Measurements from ENCODE around the gene PGA5.

Gene PGA5

DNA sequence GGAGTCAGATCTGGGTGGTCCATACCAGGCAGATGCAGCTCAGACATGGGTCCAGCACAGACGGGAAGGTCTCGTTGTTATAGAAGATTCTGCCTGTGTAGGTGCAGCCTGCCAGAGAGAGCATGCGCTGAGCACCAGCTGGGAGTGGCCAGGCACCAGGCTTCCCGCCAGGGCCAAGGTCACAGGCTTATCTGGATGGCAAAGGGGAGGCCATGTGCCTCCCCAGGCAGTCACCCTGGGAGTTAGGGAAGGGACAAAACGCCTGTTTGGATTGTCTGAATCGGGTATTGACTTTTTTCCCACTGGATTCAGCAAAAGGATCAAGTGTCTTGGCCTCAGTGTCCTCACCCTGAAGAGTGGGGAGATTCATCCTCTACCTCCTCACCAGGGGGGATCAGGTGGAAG lies 26.5 kb downstream of the PGA5 start:
- no peak for DNase-seq (ENCODE audit: low read depth)

DNA sequence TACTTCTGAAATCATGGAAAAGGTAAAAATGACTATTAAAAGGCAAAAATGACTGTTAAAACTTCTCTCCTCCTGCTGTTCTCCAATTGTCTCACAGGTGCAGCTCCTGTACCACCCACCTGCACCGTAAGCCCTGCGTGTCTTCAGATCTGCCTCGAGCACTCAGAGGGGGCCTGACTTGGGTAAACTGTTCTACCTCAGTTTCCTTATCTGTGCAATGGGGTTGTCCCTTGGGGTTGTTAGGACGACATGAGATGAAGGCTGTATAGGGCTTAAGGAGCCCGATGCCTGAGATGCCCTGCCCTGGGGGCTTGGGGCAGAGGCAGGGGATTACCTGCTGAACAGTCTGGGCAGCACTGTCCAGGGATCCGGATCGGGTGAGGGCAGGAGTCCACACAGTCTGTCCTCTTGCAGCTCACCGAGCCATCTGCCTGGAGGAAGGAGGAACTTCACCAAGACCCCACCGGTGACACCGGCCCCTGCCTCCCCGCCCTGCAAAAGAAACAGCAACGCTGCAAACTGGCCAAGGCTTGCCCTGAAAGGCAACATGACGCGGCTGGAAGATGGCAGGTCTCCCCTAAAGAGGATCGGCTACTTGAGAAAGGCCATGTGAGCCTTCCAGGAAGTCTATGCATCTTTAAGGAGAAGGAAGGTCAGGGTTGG lies 27.7 kb downstream of the PGA5 start:
- no peak for DNase-seq (ENCODE audit: low read depth)

DNA sequence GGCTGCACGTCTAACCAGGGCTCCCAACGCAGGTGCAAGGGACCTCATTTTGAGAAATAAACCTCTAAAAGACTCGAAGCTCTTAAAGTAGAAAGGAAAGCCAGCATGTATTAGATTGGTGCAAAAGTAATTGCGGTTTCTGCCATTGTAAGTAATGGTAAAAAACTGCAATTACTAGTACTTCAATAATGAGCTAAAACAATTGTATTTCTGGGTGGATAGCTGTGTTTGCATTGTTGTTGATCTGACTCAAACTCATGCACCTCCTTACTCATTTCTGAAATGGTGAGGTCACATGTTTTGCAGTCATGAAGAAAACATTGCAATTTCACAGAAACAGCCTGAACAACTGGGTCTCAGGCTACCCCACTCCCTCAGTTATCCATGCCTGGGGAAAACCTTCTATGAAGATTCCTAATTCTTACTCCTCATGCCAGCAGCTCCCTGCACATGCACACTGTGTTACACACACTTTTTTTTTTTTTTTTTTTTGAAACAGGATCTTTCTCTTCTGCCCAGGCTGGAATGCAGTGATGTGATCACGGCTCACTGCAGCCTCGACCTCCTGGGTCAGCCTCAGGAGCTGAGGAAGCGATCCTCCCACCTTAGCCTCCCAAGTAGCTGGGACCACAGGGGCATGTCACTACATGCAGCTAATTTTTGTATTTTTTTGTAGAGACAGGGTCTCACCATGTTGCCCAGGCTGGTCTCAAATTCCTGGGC lies 29.5 kb downstream of the PGA5 start:
- DNase-seq (ENCODE audit: low read depth), result no peak

DNA sequence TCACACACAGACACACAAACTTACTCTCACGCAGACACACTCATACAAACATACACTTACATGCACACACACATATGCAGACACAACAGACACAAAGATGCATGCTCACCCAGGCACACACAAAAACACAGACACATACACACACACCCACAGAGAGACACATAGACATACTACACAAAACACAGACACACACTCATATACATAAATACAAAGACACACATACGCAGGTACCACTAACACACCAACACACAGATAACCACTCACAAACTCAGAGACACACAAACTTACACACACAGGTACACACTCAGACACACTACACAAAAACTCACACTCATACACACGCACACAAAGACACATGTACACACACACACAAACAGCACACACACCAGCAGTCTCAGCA lies 31.8 kb downstream of the PGA5 start:
- DNase-seq (ENCODE audit: low read depth), result no peak

DNA sequence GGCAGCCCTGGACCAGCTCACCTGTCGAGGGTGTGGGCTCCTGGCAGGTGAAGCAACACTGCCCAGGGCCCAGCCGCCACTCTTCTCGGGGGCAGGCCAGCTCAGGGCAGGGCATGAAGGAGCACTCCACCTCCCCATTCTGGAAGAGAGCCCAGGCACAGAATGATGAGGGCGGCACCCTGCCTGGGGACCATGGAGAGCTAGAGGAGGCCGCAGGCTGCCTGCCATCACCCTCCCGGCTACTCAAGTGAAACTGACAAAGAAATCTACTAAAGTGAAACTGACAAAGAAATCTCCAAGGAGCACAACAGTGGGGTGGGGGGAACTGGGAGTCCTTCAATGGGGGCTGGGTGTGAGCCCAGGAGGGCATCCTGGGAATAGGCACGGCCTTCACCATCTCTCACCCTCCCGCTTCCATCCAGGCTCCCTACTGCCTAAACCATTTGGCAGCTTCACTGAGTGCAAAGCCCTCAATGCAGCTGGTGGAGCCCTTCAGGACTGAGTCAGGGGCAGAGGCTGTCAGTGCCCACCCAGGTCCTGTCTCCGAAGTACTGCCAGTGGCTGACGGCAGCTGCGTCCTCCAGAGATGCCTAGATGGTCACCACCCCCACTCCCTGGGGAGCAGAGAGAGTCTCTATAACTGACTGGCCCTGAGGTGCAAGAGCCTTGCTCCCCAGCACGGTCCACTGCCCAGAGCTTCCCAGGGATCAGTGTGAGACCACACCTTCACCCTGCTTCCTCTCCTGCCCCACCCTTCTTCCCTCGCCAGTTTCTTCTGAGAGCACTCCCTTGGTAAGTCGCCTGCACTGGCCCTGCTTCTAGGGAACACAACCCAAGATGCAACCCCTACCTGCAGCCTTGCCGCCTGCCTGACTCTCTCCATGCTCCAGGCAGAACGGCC lies 32.5 kb downstream of the PGA5 start:
- DNase-seq (ENCODE audit: low read depth), result no peak

DNA sequence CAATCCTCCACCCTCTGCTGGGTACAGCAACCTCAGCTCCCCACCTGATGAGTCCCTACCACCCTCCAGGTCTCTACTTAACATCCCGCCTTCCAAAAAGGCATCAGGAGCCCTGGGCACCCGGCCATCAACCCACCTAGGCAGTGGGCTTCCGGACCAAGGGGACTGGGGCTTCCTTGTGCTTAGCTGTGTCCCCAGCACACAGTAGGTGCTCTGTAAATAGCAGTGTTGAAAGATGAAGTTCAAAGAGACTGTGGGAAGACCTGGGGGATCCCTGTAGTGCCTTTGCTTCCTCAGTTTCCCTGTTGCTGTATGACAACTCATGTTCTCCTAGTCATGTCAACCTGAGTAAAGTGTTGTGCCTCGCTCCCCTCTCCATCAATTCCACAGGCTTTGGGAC lies 33.1 kb downstream of the PGA5 start:
- DNase-seq (ENCODE audit: low read depth), result no peak

DNA sequence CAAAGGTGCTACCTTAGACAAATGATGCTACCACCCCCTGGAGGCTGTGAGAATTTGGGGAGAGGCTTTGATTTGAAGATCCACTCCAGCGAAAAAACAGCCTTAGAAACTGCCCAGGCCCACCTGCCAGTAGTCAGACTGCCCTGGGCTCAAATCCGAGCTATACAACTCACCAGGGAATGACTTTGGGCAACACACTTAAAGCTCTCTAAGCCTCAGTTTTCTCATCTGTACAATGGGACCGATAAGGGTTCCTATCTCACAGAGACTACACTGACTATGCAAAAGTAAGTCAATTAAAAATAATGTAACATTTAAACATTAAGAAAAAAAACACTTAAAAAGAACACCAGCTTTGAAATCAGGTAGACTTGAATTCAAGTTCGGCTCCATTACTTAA lies 34.2 kb downstream of the PGA5 start:
- no peak for DNase-seq (ENCODE audit: low read depth)

DNA sequence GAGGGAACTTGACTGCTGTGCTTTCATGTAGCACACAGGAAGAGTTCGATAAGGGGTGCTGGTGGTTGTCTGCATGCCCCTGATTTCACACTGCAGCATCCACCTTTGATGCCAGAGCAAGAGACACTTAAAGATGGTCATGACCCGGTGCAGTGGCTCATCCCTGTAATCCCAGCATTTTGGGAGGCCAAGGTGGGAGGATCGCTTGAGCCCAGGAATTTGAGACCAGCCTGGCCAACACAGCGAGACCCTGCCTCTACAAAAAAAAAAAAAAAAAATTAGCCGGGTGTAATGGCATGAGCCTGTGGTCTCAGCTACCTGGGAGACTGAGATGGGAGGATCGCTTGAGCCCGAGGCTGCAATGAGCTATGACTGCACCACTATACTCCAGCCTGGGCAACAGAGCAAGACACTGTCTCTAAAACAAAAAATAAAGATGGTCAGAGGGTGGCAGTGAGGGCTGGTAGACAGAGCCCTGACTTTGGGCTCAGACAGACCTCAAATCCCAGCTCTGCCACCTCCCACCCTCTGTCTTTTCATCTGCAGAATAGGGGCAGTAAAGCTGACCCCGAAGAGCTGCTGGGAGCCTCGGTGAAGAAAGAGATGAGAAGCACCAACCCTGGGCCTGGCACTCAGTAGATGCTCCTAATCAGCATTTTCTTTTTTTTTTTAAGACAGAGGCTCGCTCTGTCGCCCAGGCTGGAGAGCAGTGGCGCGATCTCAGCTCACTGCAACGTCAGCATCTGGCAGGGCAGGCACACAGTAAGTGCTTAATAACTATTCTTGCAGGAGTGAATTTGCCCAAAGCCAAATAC lies 36.4 kb downstream of the PGA5 start:
- no peak for DNase-seq (ENCODE audit: low read depth)

DNA sequence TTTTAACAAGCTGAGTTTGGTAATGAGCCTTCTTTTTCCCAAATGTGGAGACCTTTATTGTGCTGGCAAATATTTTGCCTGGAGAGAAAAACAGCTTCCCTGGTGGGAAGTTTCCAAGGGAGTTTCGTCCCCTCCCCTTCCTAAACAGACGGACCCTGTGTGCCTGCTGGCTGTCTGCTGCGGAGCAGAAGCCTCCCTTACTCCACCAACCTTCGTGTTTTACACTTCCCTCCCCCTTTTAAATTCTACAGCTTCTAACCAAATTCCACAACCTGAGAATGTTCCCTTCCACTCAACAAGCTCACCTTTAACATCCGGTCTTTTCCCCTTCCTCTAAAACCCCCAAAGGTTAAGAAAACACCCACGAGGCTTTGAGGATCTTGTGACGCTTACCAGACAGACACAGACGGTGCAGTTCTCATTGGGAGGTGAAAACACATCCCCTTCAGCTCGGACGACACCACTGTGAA lies 37.1 kb downstream of the PGA5 start:
- DNase-seq (ENCODE audit: low read depth), result no peak

DNA sequence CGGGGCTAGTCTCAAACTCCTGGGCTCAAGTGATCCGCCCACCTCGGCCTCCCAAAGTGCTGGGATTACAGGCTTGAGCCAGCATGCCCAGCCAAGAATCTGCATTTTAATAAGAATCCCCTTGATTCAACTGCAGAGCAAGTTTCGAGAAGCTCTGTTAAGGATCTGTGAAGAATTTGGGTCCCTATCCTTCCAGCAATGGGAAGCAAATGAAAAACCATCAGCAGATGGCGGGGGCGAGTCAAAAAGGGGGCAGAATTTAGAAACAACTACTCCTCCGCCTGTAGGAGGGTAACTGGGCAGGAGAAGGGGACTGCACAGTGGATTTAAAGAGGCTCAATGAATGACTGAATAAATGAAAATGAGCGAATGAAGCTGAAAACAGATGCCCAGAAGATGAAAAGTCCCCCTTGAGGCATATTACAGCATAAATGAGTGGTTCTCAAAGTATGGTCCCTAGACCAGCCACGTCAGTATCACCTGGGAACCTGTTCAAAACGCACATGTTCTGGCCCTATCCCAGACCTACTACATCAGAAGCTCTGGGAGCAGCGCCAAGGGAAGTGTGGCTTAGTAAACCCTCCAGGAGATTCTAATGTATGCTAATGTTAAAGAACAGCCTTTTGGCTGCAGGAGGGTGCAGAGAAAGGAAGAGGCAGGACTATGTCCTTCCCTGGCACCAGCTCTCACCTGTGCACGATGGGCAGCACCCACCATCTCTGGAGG lies 39.1 kb downstream of the PGA5 start:
- no peak for DNase-seq (ENCODE audit: low read depth)

DNA sequence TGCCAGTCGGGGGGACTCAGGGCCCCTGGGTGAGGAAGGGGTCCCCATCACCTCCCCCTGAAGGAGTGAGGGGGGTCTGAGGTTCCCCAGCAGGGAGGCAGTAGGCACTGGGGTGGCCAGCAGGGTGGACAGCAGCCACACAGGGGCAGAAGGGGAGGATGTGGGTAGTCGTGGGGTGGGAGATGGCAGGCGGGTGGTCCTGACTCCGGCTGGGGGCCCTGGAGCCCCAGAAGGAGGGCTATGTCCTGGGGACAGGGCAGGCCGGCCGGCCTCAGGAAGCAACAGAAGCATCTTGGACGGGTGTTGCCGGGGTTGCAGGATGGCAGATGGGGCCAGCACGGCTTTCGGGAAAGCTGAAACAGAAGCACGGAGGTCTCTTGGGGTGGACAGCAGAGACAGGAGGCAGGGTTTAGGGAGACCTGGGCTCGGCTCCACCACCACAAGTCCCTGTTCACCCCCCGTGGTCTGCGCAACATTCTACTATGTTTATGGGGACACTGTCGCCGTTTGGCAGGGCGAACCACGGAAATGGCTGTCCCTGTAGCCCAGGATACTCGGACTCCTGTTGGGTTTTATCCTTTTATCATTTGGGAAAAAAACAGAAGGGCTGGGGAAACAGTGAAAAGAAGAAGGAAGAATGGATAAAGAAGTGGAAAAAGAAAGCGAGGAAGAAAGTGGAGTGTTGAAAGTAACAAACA lies 40.1 kb downstream of the PGA5 start:
- DNase-seq (ENCODE audit: low read depth), result no peak

DNA sequence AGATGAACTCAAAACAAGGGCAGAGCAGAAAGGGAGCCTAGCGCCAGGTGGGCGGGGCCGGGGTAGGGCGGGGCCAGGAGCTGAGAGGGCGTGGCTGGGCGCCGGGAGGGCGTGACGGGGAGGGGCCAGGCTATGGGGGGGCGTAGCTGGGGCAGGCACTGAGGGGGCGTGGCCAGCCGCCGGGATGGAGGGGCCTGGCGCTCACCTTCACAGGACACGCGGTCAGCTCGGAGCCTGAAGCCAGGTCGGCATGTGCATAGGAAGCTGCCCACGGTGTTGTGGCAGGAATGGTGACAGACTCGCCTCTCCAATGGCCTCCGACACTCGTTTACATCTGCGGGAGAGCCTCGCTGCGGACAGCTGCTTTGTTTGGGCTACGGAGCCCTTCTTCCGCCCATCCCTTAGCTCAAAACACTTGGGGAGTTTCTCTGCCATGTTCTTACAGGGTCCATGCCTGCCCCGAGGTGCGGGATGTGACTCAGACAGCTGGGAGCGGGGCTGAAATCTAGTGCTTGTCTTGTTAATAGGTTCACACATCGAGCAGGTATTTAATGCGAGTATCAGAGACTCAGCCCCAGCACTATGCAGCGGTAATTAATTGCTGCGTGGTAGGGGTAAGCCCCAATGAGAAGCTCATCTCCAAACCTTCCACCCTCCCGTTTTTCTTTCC lies 40.7 kb downstream of the PGA5 start:
- DNase-seq (ENCODE audit: low read depth), result no peak

DNA sequence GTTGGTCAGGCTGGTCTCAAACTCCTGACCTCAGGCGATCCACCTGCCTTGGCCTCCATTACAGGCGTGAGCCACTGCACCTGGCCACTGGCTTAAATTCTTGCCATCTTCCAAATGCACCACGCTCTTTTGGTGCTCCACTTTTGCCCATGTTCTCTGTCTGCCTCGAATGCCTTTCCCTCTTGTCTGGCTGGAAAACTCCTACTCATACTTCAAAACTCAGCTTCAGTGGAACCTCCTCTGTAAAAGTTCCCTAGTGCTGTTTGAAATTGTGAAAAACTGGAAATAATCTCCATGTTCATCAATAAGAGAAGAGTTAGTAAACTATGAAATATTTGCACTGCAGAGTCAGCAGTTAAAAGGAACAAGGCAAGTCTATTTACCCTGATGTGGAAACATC lies 42.6 kb downstream of the PGA5 start:
- no peak for DNase-seq (ENCODE audit: low read depth)

DNA sequence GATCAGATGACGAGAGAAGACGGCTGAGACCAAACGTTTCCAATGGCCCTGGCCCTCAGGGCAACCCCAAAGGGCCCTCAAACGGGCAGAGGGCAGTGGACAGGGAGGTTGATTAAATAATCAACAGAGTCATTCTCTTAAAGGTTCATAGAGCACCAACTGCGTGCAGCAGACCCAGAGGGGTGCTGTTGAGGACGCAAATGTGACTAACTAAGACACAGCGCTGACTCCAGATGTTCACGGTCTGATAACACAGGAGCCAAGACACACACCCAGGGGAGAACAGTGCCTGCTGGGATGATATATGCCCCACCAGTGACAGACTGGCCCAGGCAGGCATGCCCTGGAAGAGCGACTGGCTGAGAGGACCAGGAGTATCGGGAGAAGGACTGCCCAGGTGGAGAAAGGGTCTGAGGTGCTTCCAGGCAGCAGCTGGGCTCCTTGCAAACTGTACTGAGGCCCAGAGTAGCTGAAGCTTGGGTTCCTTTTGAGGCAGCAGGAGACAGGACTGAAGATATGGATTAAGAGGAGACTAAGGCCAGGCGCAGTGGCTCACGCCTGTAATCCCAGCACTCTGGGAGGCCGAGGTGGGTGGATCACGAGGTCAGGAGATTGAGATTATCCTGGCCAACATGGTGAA lies 46.5 kb downstream of the PGA5 start:
- DNase-seq (ENCODE audit: low read depth), result no peak

DNA sequence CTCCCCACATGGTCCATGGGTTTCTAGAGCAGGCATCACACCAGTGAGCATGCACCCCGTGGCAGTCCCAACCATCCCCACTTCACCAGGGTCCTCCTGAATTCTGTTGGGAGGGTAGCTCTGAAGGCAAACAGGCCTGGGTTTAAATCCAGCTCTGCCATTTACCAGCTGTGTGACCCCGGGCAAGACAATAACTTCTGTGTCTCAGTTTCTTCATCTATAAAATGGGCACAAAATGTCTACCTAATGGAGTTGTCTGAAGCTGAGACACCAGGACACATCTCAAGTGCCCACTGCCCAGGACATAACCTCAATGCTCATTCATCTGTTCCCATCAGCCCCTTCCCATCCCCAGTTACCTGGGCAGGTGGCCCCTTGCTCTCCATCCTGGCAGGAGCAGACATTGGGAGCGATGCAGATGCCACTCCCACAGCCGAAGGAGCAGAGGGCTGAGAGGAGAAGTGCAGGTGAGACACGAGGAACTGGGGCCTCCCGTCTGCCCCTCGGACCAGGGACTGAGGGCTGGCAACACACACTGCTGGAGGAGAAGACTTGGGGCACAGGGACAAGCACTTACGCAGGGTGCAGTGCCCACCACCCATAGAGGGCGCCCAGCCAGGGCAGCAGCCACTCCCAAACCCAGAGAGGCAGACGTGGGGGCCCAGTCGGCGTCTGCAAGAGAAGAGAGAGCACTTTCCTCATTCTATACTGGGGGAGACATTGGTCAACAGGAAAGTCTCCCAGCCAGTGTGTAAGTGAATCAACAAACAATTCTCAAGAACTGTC lies 50.1 kb downstream of the PGA5 start:
- DNase-seq (ENCODE audit: low read depth), result no peak

DNA sequence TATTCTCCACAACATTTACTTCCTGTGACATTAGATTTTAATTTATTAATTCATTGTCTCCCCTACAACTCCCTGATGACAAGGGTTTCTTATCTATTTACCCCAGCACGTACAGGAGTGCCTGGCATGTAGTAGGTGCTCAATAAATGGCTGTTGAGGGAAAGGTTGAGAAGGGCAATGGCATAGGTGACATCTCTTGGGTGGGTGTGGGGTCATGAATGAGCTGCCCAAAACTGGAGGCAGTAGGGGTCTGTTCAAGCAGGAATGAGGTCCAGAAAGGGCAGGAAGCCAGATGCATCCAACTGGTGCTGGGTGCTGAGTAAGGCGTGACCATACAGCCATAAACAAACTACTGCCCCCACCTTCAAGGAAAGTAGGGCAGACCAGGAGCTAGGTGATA lies 51.4 kb downstream of the PGA5 start:
- DNase-seq (ENCODE audit: low read depth), result no peak

DNA sequence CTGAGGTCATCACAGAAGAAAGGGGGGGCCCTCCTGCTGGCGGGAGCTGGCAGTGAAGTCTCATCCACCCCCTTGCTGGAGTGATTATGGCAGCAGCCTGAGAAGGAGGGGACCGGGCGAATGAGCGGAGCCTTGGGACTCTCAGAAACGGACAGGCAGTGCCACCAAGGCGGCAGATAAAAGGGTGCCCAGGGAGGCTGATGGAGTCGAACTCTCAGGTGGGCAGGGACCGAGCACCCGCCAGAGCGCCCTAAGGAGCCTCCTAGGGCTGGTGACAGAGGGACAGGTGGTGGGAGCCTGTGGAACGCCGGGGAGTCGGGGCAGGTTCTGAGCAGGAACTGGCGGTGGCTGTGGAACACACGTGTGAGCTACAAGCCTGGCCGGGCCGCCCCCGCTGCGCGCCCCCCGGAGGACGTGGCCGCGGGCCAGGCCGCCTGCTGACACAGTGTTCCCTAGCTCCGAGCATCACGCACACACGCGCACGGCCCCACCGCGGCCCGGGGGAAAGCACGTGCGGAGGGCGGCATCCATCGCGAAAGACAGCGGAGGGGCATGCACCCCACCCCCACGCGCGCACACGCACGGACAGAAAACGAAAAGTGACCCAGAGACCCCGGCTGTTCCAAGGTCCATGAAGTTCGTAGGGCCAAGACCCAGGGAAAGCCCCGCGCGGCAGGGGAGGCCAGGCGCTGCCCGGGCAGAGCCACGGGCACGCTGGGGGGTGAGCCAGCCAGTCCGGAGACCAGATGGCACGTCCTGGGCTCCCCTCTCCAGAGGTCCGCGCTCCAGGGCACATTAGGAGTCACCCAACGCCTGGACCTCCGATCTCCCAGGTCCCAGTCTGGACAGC lies 53.1 kb downstream of the PGA5 start:
- peak; percentile 44 for DNase-seq (ENCODE audit: low read depth)

Data from stimulated activated CD4-positive, alpha-beta T cell treated with anti-CD3 and anti-CD28 coated beads, Interleukin-2, amount 100 ng/mL, for 4 hours (primary cell).